Subcutaneous adipose tissue (tissue), 4 donors: Measurements from ENCODE around the gene TRMT13. TPM values are rescaled to one million over a fixed set of nuclear protein-coding genes. Genes with fewer than 3 reads are reported as not detected.

ENCODE experiments used
- total RNA-seq, 4 donors: library from RNA; depleted of rRNA; stranded (reverse); fragments of >200 nt; gene quantifications; one replicate each; pipeline ENCODE4 v1.1.0, GENCODE V29; 2016
- TF ChIP-seq, protein P1 (sequence below): fragments of 450-650 bp; IDR thresholded peaks from one replicate; pipeline ENCODE4 v1.5.1; 2016; ENCODE audit warnings: low read depth, mild to moderate bottlenecking, control low read depth, antibody characterized with exemption, moderate library complexity

TRMT13 gene
- total RNA-seq, 4 donors from 2014 or later = 13.2 to 27.4 (median 25.3) TPM

DNA sequence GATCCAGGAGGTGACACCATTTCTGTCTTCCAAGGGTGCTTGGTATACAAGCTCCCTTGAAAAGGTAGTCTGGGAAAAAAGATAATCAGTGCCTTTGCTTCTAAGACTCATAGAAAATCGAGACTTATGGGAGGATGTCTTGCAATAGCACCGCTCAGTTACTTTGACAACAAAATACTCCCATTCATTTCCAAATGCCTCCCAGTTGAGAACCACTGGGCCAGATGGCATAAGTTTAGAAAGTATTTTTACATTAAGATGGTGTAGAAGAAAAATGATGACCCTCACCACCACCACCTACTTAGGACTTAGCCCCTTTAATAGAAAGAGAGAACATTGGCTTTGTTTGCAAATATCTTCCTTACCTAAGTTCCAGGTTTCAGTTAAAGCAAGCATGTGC lies 4.6 kb downstream of the TRMT13 start:
- TF ChIP-seq, protein P1, sequence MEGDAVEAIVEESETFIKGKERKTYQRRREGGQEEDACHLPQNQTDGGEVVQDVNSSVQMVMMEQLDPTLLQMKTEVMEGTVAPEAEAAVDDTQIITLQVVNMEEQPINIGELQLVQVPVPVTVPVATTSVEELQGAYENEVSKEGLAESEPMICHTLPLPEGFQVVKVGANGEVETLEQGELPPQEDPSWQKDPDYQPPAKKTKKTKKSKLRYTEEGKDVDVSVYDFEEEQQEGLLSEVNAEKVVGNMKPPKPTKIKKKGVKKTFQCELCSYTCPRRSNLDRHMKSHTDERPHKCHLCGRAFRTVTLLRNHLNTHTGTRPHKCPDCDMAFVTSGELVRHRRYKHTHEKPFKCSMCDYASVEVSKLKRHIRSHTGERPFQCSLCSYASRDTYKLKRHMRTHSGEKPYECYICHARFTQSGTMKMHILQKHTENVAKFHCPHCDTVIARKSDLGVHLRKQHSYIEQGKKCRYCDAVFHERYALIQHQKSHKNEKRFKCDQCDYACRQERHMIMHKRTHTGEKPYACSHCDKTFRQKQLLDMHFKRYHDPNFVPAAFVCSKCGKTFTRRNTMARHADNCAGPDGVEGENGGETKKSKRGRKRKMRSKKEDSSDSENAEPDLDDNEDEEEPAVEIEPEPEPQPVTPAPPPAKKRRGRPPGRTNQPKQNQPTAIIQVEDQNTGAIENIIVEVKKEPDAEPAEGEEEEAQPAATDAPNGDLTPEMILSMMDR = no peak

DNA sequence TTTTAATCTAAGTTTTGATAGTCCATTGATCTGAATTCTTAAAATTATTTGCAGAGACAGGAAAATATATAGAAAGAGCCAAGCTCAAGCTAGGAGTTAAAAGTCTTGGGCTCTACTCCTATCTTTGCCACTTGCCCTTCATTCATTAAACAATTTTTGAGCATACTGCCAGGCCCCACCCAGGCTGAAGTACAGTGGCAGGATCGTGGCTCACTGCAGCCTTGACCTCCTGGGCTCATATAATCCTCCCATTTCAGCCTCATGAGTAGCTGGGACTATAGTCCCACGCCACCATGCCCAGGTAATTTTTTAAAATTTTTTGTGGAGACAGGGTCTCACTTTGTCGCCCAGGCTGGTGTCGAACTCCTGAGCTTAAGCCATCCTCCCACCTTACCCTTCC lies 8.2 kb downstream of the TRMT13 start:
- TF ChIP-seq, protein P1 = no peak

DNA sequence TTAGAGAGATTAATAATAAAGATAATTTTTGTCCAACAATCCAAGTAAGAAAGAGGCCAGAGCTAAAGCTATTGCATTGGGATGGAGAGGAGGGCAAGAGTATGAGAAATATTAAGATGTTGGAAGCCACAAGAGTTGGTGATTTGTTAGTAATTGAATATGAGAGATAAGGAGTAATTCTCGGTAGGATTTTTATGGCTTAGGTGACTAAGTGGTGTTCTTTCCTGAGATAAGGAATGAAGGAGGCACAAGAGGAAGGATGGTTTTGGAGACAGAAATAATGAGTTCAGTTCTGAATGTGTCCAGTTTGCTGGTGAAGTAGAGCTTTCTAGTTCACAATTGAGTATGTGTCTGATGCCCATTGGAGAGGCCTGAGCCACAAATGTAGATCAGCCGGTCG lies 9.4 kb downstream of the TRMT13 start:
- TF ChIP-seq, protein P1 = no peak

DNA sequence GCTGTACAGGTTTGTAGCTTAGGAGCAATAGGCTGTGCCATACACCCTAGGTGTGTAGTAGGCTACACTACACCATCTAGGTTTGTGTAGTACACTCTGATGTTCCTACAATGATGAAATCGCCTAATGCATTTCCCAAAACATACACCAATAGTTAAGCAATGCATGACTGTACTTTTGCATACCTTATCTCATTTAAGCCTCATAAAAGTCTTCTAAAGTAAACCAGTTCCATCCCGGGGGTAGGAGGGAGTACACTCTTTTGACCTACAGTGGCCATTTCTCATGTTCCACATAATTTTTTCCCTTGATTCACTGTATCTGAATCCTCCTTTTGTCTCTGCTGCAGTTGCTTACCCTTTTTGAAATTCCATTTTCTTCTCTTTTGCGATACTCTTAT lies 12.2 kb downstream of the TRMT13 start:
- TF ChIP-seq, protein P1 = no peak

DNA sequence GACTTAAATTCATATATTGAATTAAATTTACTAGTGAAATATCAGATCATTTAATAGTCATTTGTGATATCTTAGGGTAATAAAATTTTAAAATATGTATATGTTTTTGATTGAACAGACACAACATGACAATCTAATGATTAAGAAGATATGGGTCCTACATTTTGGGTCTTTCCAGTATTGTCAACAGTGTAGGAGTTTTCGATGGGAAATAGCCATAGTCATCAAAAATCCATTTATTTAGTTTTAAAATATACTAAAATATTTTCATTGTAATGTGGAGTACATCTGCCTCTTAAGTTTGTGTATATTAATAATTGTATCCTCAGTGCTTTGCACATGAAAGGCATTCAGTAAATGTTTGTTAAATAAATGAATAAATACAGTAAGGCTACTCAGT lies 14.0 kb downstream of the TRMT13 start:
- TF ChIP-seq, protein P1 = no peak

DNA sequence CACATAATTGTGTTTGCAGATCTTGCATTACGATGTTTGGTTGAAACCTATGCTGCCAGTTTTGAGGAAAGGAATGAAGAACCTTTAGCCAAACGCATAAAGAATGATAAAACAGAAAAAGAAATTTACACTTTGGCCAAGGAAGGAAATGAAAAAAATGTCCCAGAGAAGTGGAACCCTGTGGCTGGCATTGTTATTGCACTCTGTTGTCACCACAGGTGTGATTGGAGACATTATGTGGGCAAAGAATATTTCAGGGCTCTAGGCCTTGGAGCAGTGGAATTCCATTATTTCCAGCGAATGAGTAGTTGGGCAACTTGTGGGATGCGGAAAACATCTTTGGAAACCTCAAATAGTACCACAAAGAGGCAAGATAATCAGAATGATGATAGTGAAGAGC lies 14.9 kb downstream of the TRMT13 start:
- TF ChIP-seq, protein P1 = no peak

DNA sequence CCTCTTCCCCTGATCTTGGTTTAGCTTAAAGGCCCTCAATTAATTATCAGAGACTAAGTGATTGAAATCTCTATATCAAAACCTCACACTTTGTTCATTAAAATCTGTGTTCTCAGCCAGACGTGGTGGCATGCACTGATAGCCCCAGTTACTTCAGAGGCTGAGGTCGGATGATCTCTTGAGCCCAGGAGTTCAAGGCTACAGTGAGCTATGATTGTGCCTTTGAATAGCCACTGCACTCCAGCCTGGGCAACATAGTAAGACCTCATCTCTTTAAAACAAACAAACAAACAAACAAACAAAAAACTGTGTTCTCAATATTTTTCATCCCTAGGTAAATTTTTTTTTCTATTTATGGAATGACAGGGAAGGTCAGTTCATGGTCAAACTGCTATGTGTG lies 18.7 kb downstream of the TRMT13 start:
- TF ChIP-seq, protein P1 = no peak
